Pons (tissue), 1 donor: Measurements from ENCODE around the gene GGN.
"Not testable (repeated sequence)": the region's sequence is repeated elsewhere in the genome, so short reads cannot be mapped to it uniquely, and the experiment has no call there.

Experiments used
- DNase-seq: peaks from one replicate; pipeline ENCODE4 v3.0.0-alpha.2; 2016; ENCODE audit warnings: low spot score

The GGN gene, protein sequence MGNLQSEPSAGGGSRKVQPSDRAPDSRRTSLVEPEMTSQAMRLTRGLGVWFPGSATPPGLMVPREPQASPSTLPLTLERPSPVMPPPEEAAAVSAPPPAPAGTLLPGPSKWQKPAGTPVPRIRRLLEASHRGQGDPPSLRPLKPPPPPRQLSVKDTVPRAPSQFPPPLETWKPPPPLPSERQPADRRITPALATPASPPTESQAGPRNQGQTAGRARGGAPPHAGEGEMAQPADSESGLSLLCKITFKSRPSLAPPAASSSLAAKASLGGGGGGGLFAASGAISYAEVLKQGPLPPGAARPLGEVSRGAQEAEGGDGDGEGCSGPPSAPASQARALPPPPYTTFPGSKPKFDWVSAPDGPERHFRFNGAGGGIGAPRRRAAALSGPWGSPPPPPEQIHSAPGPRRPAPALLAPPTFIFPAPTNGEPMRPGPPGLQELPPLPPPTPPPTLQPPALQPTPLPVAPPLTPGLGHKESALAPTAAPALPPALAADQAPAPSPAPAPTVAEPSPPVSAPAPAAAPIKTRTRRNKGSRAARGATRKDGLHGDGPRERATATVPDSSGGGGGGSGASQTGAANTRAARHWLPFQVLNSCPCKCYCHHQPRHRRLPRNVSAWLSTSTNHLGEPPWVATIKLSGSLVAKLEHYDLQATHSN

DNA sequence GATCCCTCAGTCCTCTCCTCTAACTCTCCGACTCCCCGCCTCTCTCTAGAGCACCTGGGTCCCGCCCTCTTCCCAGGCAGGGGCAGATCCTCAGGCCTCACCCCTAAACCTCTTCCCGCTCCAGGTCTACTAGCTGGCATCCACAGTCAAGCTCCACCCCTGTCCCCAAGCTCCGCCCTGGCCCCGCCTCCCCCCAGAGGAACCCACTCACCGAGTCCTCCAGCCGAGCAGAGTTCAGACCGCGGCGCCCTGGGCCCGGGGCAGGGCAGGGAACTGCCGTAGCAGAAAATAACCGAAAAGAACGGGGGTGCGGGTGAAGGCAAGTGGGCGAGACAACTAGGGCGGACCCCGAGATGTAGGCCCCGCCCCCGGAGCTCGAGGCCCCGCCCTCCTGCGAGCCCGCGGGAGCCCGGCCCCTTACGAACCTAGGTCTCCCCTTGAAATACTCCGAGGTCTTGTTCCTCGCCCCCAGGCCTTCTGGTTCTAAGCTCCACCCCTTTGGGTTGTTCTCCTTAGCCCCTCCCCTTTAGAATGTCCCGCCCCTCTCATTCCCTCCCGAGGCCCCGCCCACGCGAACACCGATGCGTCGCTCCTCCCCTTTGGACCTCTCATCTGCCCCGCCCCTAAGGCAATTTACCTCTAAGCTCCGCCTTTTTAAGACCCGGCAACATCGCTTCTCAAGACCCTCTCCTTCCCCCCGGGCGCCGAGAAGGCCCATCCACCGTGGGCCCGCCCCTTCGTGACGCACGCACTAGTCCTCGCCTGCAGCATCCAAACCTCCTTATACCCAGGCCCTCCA is at the start of gene GGN:
GGN (minus strand) TSS at position 485 of the 799 bp plus-strand sequence. CDS start 773 bp downstream, outside the sequence.
- DNase-seq = peak; percentile 68

DNA sequence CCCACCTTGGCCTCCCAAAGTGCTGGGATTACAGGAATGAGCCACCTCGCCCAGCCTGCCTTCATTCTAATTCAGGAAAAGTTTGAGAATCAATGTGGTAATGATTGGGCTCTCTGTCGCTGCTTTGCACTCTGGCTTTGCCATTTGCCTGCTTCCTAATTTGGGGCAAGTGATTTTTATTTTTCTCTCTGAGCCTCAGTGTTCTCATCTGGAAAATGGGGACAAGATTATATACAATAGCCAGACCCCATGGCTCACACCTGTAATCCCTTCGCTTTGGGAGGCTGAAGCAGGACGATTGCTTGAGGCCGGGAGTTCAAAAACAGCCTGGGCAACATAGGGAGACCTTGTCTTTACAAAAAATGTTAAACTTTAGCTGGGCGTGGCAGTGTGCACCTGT is 49.5 kb upstream of the GGN start:
- DNase-seq = no peak

DNA sequence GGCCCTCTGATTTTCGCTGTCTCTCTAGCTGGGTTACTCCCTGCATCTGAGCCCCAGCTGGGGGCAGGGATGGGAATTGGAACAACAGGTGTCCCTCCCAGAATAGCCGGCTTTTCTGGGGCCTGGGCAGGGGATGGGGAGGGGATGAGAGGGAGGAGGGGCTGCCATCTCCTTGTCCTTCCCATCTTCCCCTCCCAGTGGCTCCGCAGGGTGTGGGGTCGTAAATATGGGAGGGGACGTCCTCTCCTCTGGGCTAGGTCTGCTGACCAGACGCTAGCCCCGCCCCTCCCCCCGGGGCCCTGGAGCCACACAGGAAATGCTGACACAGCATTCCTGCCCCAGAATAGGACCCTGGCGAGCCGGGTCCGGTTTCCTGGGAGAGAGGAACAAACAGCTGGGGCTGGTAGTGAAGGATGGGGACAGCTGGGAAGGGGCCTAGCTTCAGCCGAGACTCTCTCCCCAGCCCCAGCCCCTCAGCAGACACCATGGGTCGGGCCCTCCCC is 46.8 kb upstream of the GGN start:
- peak; percentile 61 for DNase-seq

DNA sequence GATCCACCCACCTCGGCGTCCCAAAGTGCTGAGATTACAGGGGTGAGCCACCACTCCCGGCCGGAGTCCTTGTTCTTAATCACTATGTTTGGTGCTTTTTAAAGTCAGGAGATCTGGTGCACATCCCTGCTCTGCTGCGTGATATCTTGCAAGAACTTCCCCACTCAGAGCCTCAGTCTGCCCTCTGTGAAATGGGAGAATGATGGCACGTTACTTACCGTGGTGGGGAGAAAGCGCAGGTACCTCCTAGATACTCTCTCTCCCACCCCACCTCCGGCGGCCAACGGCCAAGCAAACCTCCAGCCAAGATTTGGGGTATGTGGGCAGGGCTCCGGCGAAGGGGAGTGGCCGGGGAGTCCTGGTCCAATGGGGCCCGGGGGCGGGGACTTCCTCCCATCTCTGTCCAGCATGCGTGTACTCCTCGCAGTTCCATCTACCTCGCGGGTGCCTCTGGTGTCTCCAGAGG is 45.5 kb upstream of the GGN start, which contains the start of gene RYR1:
RYR1 (plus strand) TSS at position 424 of the 466 bp plus-strand sequence. CDS start 139 bp downstream, outside the sequence.
- DNase-seq = peak; percentile 43

DNA sequence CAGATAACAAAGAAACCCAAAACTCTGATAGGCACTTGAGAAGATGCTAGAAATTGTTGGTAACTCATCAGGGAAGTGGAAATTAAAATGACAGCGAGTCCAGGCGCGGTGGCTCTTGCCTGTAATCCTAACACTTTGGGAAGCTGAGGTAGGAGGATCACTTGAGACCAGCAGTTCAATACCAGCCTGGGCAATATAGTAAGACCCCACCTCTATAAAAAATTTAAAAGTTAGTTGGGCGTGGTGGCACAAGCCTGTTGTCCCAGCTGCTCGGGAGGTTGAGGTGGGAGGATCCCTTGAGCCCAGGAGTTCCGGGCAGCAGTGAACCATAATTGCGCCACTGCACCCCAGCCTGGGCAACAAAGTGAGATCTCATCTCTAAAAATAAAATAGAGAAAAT is 43.1 kb upstream of the GGN start:
- no peak for DNase-seq

DNA sequence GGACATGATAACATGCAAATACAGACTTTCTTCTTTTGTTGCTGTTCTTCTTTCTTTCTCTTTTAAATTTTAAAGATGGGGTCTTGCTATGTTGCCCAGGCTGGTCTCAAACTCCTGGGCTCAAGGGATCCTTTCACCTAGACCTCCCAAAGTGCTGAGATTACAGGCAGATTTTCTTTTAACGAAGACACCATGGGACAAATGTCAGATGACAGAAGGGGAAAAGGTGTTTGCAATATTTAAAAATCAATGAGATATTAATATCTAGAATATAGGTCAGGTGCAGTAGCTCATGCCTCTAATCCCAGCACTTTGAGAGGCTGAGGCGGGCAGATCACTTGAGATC is 42.0 kb upstream of the GGN start:
- no peak for DNase-seq

DNA sequence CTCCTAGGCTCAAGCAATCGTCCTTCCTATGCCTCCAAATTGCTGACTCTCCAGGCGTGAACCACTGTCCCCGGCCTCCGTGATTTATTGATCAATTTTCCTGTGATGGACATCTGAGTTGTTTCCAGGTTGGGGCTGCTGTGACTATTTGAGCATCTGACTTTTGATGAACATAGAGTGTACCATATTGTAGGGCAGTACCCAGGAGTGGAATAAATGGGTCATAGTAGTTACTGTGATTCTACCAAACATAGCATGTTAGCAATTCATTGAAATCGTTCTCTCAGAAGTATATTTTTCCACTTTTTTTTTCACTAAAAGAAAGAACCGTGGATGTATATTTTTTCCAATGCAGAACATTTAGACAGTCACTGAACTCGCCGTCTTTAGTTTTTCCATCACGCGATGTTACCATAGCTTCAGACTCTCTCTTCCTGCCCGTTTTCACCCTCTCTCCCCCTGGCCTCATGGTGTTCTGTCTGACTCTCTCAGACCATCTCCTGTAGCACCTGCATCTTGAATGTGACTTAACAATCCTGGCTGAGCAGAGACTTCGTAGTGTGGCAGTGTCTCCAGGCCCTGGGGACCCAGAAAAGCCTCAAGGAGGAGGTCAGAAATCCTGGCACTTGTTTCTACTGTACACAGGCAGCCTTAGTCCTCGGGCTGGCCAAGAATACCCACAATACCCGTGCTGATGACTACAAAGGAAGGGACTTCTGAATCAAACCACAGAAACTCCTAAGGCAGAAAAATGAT is 41.4 kb upstream of the GGN start:
- no peak for DNase-seq

DNA sequence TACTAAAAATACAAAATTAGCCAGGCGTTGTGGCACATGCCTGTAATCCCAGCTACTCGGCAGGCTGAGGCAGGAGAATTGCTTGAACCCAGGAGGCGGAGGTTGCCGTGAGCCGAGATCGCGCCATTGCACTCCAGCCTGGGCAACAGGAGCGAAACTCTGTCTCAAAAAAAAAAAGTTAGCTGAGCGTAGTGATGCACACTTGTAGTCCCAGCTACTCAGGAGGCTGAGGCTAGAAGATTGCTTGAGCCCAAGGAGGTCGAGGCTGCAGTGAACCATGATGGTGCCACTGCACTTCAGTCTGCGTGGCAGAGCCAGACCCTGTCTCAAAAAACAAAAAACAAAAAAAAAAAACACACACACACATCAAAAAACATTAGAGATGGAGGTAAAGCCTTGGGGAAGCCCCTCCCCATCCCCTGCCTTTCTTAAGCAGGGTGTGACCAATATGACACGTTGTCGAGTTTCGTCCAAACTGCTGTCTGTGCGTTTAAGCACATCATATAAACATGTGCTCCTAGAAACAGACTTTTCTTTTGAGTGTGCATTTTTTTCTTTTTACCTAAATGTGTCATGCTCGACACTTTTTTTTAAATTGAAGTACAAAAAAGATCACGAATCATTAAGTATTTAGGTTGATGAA is 39.3 kb upstream of the GGN start:
- DNase-seq = not testable (repeated sequence)

DNA sequence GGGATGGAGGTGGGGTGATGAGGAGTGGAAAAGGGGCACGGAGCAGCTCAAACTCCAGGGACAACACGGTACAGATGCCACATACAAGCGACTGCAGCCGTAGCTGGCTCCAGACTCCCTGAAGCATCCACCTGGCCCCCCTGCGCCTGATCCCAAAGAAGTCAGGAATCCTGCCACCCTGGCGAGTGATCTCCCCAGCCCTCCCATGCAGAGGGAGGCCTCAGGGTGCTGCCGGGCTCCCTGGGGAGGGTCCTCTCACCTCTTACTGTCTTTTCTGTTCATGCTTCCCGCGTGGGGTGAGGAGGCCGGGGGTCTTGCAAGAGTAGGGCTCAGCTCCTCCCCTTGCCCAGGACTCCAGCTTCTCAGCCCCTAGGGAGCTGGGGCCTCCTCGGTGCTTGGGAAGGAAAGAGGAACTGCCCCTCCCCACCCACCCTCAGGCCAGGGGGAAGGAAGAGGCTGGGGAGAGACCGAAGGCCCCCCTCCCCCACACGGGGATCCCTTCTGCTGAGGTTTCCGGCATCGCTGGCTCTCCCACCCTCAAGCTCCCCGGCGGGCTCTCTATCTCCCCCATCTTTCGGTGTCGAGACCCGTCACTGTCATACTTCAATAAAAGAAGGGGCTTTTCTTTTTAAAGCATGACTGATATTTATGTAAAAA is 38.1 kb upstream of the GGN start, which contains the start of gene RASGRP4:
RASGRP4 (minus strand) TSS at position 410 of the 657 bp plus-strand sequence; CDS start at position 282, 128 bp downstream.
- peak; percentile 32 for DNase-seq

DNA sequence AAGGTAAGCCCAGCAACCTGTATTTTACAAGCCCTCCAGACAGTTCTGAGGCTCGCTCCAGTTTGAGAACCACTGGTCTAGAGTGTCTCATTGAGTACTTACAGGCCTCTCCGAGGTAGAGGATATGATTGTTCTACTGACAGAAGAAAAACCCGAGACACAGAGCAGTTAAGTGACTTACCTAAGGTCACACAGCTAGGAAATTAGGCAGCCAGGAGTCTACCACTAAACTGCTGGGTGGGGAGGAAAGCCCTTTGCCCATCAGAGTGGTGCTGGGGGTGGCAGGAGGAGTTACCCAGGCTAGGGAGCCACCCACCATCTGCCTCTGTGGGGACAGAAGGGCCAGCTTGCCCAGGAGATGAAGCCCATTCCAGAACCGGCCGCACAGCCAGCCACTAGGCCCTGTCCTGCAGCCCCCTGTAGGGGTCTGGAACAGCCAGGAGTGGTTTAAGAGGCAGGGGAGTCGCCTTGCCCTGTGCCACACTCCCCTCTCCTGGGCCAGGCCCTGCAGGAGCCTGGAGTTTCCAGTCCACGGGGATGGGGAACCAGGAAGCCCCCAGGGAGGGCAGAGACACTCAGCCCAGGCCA is 37.5 kb upstream of the GGN start:
- DNase-seq = no peak

DNA sequence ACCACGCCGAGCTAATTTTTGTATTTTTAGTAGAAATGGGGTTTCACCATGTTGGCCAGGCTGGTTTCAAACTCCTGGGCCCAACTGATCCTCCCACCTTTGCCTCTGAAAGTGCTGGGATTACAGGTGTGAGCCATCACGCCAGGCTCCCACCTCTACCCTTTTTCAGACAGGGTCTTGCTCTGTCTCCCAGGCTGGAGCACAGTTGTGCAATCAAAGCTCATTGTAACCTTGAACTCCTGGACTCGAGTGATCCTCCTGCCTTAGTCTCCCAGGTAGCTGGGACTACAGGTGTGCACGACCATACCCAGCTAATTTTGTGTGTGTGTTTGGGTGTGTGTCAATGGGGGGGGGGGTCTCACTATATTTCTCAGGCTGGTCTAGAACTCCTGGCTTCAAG is 36.4 kb upstream of the GGN start:
- no peak for DNase-seq

DNA sequence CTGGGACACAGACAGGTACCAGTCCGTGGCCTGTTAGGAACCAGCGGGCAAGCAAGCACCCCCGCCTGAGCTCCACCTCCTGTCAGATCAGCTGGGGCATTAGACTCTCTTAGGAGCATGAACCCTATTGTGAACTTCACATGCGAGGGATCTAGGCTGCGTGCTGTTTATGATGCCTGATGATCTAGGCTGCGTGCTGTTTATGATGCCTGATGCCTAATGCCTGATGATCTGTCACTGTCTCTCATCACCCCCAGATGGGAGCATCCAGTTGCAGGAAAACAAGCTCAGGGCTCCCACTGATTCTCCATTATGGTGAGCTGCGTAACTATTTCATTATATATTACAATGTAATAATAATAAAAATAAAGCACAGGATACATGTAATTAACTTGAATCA is 34.6 kb upstream of the GGN start:
- DNase-seq = no peak

DNA sequence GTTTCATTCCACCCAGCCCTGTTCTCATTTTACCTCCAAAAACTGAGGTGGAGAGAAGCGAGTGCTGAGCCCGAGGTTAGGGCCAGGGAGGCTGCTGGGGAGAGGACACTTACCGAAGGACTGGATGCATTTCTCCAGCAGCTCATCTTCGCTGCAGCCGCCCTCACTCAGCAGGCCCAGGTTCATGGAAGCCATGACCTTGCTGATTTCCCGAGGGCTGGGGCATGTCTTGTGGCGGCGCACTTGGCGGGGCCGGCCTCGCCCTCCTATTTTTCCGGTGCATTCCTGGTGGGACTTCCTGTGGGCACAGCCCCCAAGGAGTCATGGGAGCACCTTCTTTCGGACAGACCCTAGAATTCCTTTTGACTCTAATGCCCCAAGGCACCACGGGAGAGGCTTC is 34.0 kb upstream of the GGN start:
- no peak for DNase-seq

DNA sequence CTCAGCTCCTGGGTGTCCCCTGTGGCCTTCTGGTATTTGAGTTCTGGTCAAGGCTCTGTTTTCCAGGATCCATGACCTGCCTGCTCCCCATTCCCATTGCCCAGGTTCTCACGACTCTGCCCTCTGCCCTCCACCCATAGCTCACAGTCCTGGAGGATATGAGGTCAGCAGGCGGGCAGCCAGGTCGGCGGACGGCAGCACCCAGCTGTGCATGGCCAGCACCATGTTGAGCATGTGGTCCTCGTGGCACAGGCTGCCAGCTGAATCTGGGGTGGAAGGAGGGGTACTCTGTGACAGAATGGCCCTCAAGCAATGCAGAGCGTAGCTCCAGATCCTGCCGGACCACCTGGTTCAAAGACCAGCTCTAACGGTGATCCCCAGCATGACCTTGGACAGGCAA is 33.1 kb upstream of the GGN start:
- no peak for DNase-seq

DNA sequence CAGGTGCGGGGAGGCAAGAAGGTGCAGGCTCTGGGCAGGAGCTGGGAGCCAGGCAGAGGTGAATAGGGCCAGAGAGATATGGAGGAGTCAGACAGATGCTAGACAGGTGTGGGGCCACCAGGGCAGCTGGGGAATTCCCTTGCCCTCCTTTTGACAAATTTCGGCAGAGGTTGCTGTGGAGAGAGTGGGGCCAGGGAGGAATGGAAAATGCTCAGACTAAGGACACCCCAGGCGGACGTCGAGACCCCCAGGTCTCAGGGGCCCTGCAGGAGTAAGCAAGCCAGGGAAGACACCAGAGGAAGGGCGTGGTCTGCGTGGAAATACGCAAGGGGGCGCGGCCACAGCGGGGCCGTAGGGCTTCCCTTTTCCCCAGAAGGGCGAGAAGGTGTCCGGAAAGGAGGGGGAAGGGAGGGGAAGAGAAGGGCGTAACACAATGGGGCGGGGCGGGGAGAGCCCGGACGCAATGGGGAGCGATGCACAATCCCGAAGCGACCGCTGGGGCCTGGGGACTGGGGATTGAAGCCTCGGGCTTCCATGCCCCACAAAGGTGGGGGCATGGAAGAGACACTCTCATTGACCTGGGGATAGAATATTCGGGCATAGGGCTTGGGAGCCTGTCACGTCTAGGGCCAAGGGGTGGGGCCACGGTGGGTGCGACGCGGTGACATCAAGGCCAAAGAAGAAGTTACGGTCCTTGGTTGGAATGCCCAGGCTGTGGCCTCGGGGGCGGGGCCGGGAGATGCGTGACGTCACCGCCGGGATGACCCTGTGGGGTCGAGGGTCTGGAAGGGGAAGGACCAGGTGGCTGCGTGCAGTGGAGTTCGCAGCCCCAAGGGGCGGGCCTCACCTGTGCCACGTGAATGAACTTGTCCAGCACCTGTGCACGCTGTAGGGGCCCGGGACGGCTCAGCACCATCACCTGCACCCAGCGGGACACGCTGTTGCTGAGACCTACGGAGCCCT is 30.0 kb upstream of the GGN start:
- DNase-seq = peak; percentile 25

DNA sequence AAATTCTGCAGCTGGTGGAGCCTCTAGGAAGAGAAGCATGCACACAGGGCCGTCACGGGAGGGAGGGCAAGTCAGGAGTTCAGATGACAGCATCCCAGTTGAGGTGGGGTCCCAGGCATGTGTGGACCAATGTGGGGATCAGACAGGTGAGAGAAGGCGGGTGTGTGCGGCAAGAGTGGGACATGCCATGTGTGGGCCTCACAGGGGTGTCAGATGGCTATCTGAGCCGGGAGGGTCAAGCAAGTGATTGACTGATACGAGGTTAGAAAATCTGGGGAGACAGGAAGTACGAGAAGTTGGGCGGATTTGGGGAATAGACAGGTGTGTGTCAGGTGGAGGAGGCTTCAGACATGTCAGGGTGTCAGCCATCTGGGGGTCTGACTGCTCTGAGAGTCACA is 29.3 kb upstream of the GGN start:
- no peak for DNase-seq

DNA sequence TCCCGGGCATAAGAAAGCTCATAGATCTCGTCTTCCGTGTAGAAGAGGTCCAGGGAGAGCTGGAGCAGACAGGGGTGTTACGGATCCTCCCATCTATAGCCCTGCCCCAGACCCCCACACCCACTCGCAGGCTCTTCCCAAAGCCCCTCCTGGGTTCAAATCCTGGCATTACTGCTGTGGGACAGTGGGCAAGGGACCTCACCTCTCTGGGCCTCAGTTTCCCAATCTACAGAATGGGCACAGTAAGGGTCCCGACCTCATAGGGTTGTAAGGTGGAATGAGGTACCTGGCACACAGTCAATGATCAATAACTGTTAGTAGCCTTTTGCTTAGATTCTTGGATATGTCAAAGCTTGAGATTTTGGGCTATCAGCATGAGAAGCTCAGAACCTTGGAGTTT is 25.6 kb upstream of the GGN start:
- DNase-seq = no peak

DNA sequence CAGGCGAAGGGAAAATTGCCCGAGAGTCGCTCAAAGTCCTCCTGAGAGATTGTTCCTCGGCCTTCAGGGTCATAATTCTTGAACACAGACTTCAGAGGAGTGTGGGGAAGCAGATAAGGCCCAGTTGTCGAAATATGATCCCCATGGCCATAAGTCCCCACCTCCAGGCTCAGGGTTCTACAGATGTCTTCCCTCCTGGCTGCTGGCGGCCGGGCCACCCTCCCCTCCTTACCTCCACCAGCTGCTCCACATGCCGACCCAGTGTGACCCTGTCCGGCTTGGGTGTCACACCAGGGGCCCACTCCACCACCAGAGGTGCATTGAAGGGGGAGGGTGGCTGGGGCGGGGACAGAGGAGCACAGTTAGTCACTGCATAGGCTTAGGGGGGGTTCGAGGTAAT is 25.1 kb upstream of the GGN start:
- DNase-seq = no peak

DNA sequence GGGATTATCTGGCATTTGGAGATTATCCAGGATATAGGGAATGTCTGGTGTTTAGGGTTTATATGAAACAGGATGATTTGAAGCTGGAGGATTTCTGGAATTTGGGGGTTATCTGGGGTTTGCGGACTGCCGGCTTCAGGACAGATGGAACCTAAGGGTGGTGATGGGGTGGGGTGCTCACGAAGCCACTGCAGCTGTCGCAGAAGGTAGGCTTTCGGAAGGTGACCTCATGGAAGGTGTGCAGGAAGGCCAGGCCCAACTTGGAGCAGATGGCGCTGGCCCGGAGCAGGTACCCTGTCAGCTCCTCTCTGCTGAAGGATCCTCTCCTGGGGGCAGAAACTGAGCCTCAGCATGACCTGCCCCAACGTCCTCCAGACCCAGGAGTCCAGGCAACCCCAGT is 24.7 kb upstream of the GGN start:
- DNase-seq = no peak
